ENCODE measurements around the gene CYCS. TPM values are rescaled to one million over a fixed set of nuclear protein-coding genes. Genes with fewer than 3 reads are reported as not detected.
"Not testable (repeated sequence)": the region's sequence is repeated elsewhere in the genome, so short reads cannot be mapped to it uniquely, and the experiment has no call there.

Gene CYCS
- total RNA-seq, 2 experiments from 2014 or later, result 85.6 to 94.7 TPM

DNA sequence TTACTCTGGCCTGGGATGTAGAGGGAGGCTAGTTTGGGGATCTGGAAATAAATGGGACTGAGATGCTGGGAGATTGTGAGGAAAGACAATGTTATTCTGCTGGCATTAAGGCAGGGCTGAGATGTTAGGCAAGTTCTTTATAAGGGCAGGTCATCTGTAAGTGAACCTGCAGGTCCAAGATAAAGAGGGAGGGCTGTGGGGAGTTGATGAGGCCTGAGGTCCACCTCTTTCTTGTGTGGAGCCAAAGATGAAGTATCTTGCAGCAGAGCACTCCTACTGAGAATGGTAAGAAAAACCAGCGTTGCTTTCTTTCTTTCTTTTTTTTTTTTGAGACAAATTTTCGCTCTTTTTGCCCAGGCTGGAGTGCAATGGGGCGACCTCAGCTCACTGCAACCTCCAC lies 19.1 kb downstream of the CYCS start:
- Mint-ChIP-seq H3K9me3 (peaks cover 3% of the 10 kb centered on the region), H3K4me1 (peaks cover 4% of the 10 kb centered on the region), H3K27ac (no peak overlapping the region), H3K4me3 (no peak overlapping the region), H3K36me3 (no peaks in the 10 kb centered on the region), H3K27me3 (peaks cover 14% of the 10 kb centered on the region)
- ATAC-seq (ENCODE audit: low read depth) (no peak), DNase-seq (no peak)
- POLR2A ChIA-PET, result no interaction called here

DNA sequence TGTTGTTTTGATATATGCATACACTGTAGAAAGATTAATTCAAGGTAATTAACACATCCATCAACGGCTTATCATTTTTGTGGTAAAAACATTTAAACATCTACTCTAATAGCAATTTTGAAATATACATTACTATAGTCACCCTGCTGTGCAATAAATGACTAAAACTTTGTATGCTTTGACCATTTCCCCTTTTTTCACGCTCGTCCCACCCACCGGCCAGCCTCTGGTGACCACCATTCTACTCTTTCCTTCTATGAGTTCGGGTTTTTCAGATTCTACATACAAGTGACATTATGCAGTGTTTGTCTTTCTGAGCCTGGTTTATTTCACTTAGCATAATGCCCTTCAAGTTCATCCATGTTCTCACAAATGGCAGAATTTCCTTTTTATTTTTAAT lies 21.3 kb downstream of the CYCS start:
- Mint-ChIP-seq H3K9me3 (no peaks in the 10 kb centered on the region), H3K36me3 (no peaks in the 10 kb centered on the region), H3K4me1 (no peaks in the 10 kb centered on the region), H3K27ac (no peak overlapping the region), H3K27me3 (peaks cover 15% of the 10 kb centered on the region), H3K4me3 (no peak overlapping the region)
- DNase-seq (no peak), ATAC-seq (ENCODE audit: low read depth) (no peak)
- POLR2A ChIA-PET, result no interaction called here

DNA sequence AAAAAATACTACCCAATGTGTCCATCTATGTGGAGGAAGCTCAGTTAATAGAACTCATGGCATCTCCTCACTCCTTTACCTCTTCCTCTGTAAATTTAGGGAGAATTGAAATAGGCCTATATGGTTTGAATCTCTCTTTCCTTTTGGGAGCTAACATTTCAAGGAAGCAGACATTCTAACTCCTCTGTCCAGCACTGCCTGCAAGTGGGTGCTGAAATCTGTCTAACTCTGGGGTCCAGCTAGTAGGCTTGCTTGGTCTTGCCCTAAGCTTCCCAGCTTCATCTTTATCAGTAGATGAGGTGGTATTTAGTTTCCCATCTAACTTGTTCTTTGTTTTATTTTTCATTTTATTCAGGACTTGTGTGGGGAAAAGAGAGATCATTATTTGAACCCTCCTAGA lies 23.2 kb downstream of the CYCS start:
- Mint-ChIP-seq H3K27me3 (peaks cover 13% of the 10 kb centered on the region), H3K4me1 (no peaks in the 10 kb centered on the region), H3K9me3 (no peaks in the 10 kb centered on the region), H3K4me3 (no peak overlapping the region), H3K36me3 (no peaks in the 10 kb centered on the region), H3K27ac (no peak overlapping the region)
- no peak for ATAC-seq (ENCODE audit: low read depth)
- POLR2A ChIA-PET, result no interaction called here
- DNase-seq, result no peak

DNA sequence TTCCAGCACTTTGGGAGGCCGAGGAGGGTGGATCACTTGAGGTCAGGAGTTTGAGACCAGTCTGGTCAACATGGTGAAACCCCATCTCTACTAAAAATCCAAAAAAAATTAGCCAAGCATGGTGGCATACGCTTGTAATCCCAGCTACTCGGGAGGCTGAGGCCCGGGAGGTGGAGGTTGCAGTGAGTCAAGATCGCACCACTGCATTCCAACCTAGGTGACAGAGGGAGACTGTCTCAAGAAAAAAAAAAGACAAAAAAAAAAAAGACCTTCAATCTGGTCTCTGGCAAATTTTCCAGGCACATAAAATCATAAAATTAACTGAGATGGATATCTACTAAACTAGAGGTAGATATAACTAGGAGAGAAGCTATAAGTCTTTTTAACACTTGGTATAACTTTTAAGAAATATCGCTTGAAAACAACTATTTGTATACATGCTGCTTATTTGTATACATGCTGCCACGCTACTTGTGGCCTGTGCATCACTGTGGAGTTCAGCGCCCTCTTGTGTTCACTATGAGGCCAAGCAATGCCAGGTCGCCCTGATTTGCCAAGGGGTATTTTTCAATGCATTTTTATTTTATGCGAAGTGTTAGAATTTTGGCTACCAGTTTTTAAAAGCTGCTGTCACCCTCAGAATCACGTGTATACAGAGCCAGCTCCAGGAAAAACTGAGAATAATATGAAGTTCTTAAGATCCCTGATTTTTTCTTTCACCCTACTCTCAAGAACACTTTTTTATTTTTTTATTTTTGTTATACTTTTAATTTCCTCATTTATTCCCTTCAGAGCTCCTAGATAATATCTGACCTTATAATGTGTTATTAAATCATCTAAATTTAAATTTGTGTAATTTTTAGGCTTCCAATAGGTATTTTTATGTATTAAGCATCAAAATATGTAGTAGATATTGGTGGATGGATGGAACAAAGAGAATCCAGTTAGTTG lies 26.7 kb downstream of the CYCS start:
- peak; percentile 81 for ATAC-seq (ENCODE audit: low read depth)
- no peaks in the 10 kb centered on the region for H3K36me3 Mint-ChIP-seq

DNA sequence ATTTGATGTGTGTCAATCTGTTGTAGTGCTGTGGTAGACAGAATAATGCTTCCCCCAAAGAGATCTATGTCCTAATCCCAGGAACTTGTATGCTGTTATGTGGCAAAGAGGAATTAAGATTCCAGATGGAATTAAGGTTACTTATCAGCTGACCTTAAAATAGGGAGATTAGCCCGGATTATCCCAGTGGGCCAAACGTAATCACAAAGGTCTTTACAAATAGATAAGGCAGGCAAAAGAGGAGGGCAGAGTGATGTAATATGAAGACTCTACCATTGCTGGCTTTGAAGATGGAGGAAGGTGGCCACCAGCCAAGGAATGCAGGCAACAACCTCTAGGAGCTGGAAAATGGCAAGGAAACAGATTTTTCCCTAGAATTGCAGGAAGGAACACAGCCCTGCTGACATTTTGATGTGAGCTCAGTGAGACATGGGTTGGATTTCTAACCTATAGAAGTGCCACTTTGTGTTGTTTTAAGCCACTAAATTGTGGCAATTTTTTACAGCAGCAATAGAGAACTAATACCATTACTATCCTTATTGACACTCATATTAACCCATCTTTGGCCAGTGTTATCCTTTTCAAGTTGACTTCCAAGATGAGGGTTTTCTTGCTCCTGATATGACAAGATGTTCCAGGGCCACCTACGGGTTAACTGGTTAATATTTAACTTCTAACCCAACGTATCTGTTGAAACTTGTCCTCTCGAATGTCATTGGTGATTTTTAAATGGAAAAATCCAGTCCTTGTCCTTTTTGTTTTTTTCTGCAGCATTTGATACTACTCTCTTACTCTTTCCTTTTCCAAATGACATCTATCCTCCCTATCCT lies 29.3 kb downstream of the CYCS start:
- Mint-ChIP-seq H3K27ac (no peak overlapping the region), H3K4me3 (no peak overlapping the region), H3K4me1 (peaks cover 9% of the 10 kb centered on the region), H3K36me3 (no peaks in the 10 kb centered on the region), H3K9me3 (no peaks in the 10 kb centered on the region), H3K27me3 (peaks cover 11% of the 10 kb centered on the region)
- DNase-seq (no peak), ATAC-seq (ENCODE audit: low read depth) (no peak)
- POLR2A ChIA-PET, result interaction anchor here (0.7 kb wide), 1 partner anchor 1420 kb away, joined by 3 read pairs; no protein-coding TSS in a partner anchor

More for the DNA sequence above, 26.7 kb downstream of the CYCS start:
- H3K4me1 Mint-ChIP-seq, result peaks cover 7% of the 10 kb centered on the region
- H3K27ac Mint-ChIP-seq, result no peak overlapping the region
- POLR2A ChIA-PET, result interaction anchor here (0.7 kb wide), 1 partner anchor 139 kb away, joined by 4 read pairs; no protein-coding TSS in a partner anchor
- DNase-seq, result no peak
- H3K4me3 Mint-ChIP-seq, result no peak overlapping the region
- H3K27me3 Mint-ChIP-seq, result peaks cover 16% of the 10 kb centered on the region
- H3K9me3 Mint-ChIP-seq, result no peaks in the 10 kb centered on the region

DNA sequence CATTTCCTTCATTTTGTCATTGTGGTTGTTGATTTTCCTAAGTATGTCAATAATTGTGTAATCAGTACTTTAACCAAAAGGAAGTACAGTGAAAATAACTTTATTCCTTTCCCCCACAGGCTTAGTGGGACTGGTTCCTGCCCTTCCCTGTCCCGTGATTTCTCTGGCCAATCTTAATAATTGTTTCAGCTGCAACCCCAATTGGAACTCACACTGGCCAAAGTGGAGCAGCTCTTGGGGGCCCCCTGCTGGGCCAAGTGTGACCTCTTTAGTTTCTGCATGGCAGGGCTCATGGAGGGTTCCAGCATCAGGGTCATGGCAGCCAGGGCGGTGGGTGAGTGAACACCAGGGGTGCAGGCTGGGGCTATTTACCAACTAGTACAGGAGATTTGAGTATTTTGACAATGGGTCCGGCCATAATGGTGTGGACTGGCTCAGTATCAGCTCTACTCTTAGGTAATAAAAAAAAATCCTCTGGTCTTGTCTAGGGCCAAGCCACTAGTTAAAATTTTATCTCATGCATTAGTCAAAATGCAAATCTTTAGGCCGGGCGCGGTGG lies 31.7 kb downstream of the CYCS start:
- peak; percentile 86 for ATAC-seq (ENCODE audit: low read depth)
- Mint-ChIP-seq H3K27me3 (peaks cover 11% of the 10 kb centered on the region), H3K9me3 (no peaks in the 10 kb centered on the region), H3K4me3 (no peak overlapping the region), H3K27ac (no peak overlapping the region), H3K36me3 (no peaks in the 10 kb centered on the region), H3K4me1 (peaks cover 9% of the 10 kb centered on the region)
- POLR2A ChIA-PET, result interaction anchor here (0.7 to 1.9 kb wide), 2 partner anchors 113 to 272 kb away, joined by 3 to 7 read pairs; partner anchors contain the start of gene OSBPL3
- DNase-seq, result peak; percentile 86

DNA sequence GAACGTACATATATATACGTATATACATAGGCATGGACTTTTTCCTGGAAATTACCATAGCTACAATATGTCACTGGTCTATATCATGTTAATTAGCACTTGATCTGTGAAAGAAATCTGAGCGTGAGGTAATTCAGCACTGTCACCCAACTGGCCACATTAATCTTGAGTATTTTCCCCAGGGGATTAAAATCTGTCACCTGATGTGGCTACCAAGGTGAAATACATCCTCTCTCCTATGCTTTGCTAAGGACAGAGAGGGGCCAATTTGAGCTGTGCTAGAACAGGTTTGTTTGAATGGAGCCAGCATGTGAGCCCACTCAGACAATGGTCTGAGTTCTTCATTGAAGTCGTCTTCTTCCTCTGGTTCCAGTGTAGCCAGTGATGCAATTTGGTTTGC lies 33.3 kb downstream of the CYCS start:
- Mint-ChIP-seq H3K4me3 (no peak overlapping the region), H3K9me3 (no peaks in the 10 kb centered on the region), H3K27ac (no peak overlapping the region), H3K27me3 (peaks cover 12% of the 10 kb centered on the region), H3K36me3 (no peaks in the 10 kb centered on the region), H3K4me1 (peaks cover 9% of the 10 kb centered on the region)
- POLR2A ChIA-PET, result no interaction called here
- DNase-seq (no peak), ATAC-seq (ENCODE audit: low read depth) (no peak)

DNA sequence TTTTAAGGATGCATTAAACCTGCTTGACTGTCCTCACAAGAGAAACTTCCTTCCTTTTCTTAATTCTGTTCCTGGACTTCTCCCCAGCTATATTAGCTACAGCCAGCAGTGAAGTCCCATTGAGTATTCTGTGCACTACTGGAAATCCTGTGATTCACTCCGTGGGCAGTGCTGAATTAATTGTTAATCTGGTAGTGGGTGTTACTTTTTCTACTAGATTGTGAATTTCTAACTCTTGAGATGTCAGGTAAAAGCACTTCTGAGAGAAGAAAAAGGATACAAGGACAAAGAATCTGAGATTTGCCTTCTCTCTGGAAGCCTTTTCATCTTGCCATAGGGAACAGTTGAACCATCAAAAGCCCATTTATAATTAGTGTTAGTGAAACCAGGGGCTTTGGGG lies 33.9 kb downstream of the CYCS start:
- Mint-ChIP-seq H3K27ac (no peak overlapping the region), H3K4me3 (no peak overlapping the region), H3K27me3 (peaks cover 17% of the 10 kb centered on the region), H3K36me3 (no peaks in the 10 kb centered on the region), H3K4me1 (peaks cover 9% of the 10 kb centered on the region), H3K9me3 (no peaks in the 10 kb centered on the region)
- DNase-seq, result no peak
- POLR2A ChIA-PET, result no interaction called here
- no peak for ATAC-seq (ENCODE audit: low read depth)

DNA sequence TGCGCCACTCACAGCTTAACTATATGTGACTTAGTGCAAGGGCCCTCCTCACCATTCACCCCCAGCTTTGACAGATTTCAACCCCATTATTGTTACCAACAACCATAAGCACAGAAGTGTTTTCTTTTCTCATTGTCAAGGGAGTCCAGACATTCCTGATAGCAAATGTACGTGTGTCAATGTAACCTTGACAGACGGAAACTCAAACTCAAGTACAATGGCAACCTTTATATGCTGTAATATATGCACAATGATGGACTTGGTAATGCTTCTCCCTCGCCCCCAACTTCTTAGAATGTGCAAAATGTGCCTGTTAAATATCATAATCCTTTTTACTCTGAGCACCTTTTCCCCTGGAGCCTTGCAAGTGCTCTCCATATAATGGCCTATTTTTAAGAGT lies 34.7 kb downstream of the CYCS start:
- ATAC-seq (ENCODE audit: low read depth) (no peak), DNase-seq (no peak)
- Mint-ChIP-seq H3K4me3 (no peak overlapping the region), H3K27me3 (peaks cover 14% of the 10 kb centered on the region), H3K36me3 (no peaks in the 10 kb centered on the region), H3K9me3 (no peaks in the 10 kb centered on the region), H3K27ac (no peak overlapping the region), H3K4me1 (peaks cover 9% of the 10 kb centered on the region)
- POLR2A ChIA-PET, result no interaction called here

DNA sequence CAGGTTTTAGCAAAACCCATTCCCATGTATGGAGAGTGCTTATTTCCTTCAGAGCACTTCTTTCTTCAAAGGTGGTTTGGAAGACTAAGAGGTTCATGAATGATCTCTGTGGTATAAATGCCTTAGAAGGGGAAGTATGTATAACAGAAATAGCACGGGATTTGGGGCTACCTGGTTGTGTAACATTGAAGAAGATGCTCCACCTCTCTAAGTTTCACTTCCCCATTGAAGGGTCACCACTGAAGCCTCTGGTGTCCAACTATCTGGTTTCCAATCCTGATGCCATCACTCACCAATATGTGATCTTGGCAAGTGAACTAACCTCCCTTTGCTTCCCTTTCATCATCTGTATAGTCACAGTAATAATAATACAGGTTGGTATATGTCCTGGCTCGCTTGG lies 37.2 kb downstream of the CYCS start:
- no peaks in the 10 kb centered on the region for H3K4me1 Mint-ChIP-seq
- H3K4me3 Mint-ChIP-seq, result no peak overlapping the region
- H3K27ac Mint-ChIP-seq, result no peak overlapping the region
- ATAC-seq (ENCODE audit: low read depth) (no peak), DNase-seq (no peak)
- POLR2A ChIA-PET, result no interaction called here
- no peaks in the 10 kb centered on the region for H3K9me3 Mint-ChIP-seq
- H3K27me3 Mint-ChIP-seq, result peaks cover 8% of the 10 kb centered on the region
- no peaks in the 10 kb centered on the region for H3K36me3 Mint-ChIP-seq

DNA sequence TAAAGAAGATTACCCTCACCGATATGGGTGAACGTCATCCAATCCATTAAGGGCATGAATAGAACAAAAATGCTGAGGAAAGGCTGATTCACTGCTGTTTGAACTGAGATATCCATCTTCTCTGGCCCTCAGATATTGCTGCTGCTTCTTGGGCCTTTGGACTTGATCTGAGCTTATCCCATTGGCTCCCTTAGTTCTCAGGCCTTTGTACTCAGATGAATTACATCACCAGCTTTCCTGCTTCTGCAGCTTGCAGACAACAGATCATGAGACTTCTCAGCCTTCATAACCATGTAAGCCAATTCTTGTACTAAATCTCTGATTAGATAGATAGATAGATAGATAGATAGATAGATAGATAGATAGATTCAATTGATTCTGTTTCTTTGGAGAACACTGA lies 40.2 kb downstream of the CYCS start:
- POLR2A ChIA-PET, result no interaction called here
- ATAC-seq (ENCODE audit: low read depth), result no peak
- no peak for DNase-seq

DNA sequence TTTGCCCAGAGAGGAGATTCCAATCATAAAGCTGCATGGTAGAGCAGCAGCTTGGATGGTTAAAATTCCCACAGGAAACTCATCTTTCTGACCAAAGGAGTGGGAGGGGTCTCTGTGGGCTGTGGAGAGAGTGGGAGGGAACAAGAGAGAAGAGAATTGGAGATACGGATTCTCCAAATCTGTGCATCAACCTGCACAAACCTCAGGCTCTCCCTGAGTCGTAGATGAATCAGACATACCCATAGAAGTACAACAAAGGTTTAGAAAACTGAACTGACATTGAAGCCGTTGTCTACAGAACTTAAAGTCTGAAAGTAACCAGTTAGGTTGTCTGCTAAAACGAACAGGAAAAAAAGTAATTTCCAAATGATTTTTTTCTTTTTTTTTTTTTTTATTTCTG lies 41.9 kb downstream of the CYCS start:
- Mint-ChIP-seq H3K4me3 (no peak overlapping the region), H3K4me1 (no peaks in the 10 kb centered on the region), H3K27me3 (peaks cover 17% of the 10 kb centered on the region), H3K36me3 (no peaks in the 10 kb centered on the region), H3K9me3 (no peaks in the 10 kb centered on the region), H3K27ac (no peak overlapping the region)
- DNase-seq, result no peak
- no peak for ATAC-seq (ENCODE audit: low read depth)
- POLR2A ChIA-PET, result no interaction called here

More for the DNA sequence above, 40.2 kb downstream of the CYCS start:
- no peaks in the 10 kb centered on the region for H3K4me1 Mint-ChIP-seq
- peaks cover 13% of the 10 kb centered on the region for H3K27me3 Mint-ChIP-seq
- H3K9me3 Mint-ChIP-seq, result no peaks in the 10 kb centered on the region
- no peak overlapping the region for H3K4me3 Mint-ChIP-seq
- no peak overlapping the region for H3K27ac Mint-ChIP-seq
- no peaks in the 10 kb centered on the region for H3K36me3 Mint-ChIP-seq

DNA sequence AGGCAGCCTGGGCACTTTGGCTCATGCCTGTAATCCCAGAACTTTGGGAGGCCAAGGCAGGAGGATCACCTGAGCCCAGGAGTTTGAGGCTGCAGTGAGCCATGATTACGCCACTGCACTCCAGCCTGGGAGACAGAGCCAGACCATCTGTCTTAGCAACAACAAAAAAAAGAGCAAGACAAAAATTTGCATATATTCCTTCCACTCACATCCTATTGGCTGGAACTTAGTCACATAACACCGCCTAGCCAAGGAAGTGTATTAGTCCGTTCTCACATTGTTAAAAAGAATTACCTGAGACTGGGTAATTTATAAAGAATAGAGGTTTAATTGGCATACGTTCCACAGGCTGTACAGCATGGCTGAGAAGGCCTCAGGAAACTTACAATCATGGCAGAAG lies 43.0 kb downstream of the CYCS start:
- H3K4me1 Mint-ChIP-seq; ATAC-seq (ENCODE audit: low read depth); DNase-seq; H3K36me3 Mint-ChIP-seq; POLR2A ChIA-PET; H3K9me3 Mint-ChIP-seq; H3K4me3 Mint-ChIP-seq; H3K27ac Mint-ChIP-seq: not testable (repeated sequence)
- H3K27me3 Mint-ChIP-seq, result peaks cover 21% of the 10 kb centered on the region
